DLD1 (cell line): Measurements from ENCODE around the gene ZBTB48.
"Not testable (repeated sequence)": the region's sequence is repeated elsewhere in the genome, so short reads cannot be mapped to it uniquely, and the experiment has no call there.

Experiments used
- in situ Hi-C: cut with HindIII; loops from 2 replicates; pipeline ENCODE4 v1.10.0; 2017; ENCODE audit warnings: low sequenced_read_pairs

The ZBTB48 gene

DNA sequence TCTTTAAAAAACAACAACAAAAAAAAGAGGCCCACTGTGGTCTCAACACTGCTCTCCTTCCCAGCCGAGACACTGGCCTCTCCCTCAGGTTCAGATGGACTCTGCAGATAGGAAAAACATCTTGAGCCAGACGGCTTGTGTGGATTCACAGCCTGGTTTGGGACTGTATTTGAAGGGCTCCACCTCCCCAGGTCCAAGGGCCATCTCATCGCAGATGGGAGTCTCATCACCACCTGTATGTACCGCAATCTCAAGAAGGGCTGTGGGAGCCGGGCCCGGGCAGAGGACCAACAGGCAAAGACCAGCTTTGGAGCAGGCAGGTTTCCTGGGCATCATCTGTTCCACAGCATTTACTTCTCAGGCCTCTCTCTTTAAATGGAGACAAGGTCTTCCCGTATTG lies 10.3 kb downstream of the ZBTB48 start:
- in situ Hi-C loops, result no loop called here

DNA sequence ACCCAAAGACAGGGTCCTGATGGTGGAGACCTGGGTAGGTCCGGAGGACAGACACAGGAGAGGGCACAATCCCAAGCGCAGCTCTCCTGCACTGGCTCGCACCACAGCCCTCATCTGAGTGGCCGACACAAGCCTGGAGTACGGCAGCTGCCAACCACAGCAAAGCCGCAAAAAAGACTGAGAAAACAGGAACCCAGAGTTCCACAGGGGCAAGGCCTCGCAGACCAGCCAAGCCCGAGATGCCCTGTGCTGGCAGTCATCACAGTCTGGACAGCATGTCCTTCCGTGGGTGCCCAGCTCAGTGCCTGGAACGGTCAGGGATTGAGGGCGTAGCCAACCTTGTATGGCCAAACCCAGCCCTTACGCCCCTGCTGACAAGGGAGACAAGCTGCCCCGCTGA lies 11.4 kb downstream of the ZBTB48 start:
- in situ Hi-C loops, result no loop called here

DNA sequence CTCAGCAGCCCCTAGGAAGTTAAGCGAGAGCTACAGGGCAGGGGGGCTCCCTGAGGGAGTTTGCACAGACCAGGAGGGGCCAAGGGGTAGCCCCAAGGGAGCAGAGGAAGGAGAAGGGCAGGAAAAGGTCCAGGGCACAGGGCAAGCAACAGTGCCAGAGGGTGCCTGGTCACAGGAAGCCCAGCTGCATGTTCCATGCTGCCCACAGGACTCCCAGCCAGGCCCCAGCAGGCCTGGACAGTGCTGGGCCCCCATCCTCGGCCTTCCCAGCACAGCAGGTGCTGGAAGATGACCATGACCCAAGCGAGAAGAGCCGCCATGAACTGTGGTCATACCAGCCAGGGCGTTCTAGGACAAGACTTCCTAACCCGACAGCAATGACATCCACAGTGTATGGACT lies 11.8 kb downstream of the ZBTB48 start:
- in situ Hi-C loops, result no loop called here

DNA sequence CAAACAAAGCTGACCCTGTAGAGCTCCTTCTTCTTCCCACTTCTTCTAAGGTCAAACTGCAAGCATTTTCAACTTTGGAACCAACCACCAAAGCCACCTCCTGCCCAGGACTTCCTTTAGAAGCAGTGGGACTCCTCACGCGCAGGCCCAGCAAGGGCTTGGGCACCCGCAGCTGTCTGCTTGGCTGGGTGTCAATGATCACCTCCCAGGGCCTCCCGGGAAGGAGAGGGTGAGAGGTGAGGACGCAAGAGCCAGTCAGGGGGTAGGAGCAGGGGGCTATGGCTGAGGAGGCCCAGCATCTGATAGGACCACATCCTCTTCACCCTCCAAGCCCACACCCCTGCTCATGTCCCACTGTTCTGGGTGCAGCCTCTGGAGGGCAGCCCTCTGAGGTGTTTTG lies 12.6 kb downstream of the ZBTB48 start:
- in situ Hi-C loops, result no loop called here

DNA sequence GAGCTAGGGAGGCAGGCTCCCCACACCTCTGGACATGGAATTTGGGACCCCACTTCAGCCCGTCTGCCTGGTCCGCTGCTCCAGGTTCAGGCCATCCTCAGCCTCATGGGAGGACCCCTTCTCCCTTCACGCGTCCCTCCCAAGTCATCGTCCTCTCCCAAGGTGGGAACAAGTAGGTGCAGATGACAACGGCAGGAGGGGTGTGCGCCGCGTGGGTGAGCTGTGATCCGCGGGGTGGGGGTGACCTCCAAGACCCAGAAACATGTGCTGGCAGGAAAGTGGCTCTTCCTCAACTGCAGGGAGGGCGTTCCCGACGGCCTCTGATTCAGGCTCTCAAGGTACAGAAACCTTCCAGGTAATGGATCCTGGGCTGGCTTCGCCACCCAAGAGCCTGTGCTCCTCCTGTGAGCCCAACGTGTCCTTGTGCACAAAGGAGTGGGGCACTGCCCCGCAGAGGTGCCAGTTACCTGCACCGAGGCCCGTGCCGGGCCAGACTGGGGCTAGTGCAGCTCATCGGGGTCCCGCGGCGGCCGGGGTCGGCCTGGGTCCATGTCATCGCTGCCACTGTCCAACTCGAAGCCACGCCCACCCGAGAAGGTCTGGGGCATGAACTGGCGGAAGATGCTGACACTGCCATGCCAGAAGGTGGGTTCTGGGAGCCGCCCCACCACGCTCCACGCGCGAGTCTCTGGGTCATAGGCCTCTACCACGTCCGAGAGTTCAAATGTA lies 13.2 kb downstream of the ZBTB48 start:
- in situ Hi-C loops, result no loop called here

DNA sequence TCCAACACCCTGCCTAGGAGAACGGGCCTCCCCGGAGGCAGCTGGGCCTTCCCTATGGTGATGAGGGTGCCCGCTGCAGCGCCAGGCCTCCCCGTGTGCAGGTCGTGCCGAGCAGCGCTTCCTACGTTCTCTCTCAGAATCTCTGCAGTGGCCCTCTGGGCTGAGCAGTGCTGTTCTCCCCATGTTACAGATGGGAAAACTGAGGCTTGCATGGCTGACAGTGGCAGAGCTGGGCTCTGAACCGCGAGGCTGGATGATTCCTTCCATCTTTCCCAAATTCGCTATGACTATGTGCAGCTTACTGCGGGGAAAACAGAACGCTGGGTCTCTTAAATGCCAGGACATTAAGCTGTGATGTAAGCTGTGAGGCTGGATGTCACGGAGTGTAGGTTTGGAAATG lies 14.0 kb downstream of the ZBTB48 start:
- in situ Hi-C loops, result no loop called here

DNA sequence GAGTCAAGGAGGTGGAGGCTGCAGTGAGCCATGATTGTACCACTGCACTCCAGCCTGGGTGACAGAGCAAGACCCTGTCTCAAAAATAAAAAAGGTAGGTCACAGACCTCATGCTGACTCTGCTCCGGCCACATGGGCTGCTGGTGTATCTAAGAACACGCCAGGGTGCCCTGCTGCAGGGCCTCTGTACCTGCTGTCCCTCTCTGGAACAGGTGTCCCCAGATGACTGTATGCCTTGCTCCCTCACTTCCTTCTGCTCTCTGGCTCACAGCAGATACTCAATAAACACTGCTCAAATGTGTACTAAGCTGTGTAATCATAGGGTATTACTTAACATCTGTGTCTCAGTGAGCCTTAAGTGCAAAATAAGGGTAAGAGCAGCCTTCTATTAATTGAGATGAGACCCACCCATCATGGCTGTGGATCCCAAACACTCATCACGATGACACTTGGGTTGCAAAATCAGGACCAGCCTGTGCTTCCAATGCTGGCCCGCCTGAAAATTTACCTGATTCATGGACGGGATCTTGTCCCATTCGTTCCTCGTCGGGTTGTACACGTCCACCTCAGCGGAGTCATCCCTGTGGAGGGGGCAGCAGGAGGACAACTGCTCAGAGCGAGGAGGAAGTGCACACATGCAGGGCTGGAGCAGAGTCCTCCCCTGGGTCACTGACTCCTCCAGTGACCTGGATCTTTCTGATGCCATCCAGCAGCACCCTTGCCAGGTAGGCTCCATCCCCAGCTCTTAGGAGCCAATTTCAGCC lies 15.4 kb downstream of the ZBTB48 start:
- in situ Hi-C loops, result no loop called here

DNA sequence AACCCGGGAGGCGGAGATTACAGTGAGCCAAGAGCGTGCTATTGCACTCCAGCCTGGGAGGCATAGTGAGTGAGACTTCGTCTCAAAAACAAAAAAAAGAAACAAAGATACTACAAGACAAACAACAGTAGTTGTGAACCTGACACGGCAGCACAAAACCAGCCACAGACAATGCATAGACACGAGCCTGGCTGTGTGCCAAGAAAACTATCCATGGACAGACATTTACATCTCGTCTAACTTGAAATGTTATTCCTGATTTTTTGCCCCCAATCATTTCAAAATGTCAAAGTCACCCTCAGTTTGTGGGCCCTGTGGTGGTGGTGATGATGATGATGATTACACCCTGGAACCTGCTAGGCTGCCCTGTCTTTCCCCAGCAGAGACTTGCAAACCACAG lies 16.6 kb downstream of the ZBTB48 start:
- in situ Hi-C loops, result no loop called here

DNA sequence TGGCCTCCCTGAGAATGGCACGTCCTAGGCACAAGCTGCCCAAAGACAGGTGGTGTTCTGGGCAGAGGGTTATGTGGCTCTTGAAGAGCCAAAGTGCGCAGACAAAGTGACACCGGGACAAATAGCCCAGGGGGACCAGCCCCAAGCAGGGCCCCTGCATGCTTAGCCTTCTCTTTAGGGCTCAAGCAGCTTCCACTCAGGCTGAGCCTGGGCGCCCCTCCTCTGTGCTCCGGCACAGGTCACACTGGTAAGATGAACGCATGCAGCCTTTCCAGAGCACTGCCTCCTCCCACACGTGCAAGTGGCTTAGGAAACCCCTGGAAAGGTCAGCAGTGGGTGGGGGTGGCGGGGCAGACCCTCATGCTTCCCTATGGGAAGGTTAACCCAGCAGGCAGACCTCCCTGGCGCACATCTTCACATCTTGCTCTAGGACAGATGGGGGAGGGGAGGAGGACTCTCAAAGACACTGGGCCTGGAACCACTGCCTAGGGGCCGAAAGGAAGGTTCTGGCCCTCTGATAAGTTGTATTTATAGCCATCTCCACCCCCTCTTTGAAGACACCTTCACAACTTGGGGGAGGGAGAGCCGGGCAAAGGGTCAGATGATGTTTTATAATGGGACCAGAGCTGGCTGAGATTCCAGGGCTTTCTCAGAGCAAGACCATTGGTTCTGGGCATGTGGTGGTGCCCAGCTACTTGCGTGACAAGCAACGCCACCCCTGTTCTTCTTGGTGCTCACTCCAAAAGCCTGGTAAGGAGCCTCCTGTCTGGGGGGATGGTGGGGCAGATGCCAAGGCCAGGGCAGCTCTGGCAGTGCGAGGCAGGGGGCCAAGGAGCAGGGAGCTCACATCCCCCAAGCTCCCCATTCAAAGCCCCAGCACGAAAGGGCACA lies 17.3 kb downstream of the ZBTB48 start:
- in situ Hi-C loops, result no loop called here

DNA sequence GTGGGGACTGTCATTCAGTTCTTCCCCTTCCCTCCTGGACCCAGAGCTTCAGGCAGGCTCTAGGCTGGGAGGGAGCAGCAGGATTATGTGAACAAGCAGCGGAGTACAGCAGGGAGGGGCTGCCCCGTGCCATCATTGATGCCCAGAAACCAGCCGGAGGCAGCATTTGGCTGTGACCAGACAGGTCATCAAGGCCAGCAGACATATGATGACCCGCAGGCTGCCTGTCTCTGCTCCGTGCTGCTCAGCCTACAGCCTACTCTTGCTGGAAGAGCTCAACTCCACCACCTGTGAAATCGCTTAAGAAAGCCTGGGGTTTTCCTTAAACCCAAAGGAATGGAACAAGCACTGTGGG lies 18.0 kb downstream of the ZBTB48 start:
- in situ Hi-C loops, result no loop called here

DNA sequence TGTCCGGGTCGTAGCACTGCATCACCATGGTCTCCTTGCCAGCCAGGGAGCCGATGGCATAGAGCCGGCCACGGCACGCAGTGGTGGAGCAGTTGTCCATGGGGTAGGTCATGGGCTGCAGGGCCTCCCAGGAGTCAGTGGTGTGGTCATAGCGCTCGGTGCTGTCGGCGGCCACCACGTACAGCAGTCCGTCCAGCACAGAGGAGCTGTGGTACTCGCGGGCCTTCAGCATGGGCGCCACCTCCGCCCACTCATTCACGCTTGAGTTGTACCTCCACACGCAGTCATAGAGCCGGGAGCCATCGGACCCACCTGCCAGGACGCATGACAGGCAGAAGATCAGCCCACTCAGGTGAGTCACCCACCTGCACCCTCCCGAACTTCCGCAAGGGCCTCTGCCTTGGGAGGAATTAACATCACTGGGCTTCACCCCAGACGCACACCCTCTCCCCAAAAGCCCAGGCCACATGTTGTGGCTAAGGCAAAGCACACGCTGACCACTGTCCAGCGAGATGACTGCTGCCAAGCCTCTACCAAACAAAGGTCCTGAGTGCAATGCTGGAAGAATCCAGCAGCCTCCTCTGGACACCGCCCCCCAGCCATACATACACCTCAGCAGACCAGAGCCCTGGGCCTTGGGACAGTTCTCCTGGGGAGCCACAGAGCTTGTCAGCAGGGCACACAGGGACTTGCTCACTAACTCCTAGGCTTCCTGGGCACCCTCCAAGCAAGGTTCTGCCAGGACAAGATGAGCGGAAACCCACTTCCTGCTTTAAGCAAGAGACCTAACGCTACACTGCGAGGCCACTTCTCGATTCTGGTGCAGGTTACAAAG lies 19.6 kb downstream of the ZBTB48 start:
- in situ Hi-C loops, result no loop called here

DNA sequence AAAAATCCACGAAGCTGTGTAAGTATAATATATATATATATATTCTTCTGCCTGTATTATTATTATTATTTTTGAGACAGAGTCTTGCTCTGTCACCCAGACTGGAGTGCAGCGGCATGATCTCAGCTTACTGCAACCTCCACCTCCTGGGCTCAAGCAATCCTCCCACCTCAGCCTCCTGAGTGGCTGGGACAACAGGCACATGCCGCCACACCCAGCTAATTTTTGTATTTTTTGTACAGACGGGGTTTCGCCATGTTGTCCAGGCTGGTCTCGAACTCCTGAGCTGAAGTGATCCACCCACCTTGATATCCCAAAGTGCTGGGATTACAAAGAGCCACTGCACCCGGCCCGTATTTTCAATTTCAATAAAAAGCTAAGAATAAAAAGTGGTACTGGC lies 20.2 kb downstream of the ZBTB48 start:
- in situ Hi-C loops, result not testable (repeated sequence)

DNA sequence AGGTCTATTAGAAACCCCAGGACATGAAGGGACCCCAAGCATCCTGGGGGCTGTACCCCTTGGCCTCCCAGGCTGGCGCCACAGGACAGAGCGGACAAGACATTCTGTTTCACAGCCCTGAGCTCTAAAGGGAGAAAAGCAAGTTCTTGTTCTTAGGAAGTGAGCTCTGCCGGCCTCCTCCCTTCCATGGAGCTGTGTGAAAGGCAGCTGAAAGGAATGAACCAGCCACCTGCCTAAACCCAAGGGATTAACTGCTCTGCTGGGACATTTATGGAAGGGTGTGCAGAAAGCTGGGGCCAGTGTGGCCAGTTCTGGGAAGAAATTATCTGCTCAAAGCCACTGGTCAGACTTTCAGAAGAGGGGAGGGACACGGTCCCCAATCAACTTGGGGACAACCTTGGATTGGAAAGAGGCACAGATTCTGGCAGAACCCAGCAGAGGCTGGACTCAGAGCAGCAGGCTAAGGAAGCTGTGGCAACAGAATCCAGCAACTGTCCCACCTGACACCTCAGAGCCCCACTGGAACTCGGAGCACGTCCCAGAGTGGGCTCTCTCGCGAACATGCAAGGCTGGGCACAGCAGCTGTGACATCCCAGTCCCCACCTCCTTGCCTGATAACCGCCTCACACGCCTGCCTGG lies 20.7 kb downstream of the ZBTB48 start:
- in situ Hi-C loops, result no loop called here

DNA sequence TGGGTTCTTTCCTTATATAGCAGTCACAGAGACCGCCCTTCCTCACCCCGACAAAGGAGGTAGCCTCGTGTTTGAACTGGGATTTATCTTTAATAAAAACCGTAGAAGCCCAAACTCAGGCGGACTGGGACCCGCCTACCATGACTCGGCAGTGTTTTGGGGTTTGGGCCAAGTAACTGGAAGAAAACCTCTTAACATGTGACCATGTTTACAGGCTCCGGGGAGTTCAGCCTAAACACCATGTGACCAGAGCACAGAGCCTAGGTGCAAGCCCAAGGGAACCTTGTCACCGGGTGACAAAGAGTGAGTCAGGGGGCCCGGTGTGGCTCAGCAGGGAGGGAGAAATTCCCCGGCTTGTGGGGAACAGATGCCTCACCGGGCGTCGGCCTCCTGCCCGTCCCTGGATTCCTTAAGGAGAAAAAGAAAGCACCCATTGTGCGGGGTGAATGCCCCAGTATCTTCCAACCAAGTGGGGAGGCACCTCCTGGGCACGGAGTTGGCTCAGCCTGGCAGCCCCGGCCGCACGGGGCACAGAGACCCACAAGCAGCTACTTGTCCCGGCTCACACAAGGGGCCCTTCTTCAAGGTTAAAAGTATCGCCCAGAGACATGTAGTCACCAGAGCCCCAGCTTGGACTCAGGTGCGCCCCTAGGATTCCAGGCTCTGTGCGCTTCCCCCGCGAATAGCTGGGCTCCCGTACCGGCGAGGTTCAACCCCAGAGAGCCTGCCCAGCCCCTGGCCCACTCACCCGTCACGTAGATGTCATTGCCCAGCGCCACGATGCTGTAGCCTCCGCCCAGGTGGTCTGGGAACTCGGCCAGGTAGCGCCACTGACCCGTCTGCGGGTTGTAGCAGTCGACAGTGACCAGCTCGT lies 21.5 kb downstream of the ZBTB48 start:
- in situ Hi-C loops, result no loop called here

DNA sequence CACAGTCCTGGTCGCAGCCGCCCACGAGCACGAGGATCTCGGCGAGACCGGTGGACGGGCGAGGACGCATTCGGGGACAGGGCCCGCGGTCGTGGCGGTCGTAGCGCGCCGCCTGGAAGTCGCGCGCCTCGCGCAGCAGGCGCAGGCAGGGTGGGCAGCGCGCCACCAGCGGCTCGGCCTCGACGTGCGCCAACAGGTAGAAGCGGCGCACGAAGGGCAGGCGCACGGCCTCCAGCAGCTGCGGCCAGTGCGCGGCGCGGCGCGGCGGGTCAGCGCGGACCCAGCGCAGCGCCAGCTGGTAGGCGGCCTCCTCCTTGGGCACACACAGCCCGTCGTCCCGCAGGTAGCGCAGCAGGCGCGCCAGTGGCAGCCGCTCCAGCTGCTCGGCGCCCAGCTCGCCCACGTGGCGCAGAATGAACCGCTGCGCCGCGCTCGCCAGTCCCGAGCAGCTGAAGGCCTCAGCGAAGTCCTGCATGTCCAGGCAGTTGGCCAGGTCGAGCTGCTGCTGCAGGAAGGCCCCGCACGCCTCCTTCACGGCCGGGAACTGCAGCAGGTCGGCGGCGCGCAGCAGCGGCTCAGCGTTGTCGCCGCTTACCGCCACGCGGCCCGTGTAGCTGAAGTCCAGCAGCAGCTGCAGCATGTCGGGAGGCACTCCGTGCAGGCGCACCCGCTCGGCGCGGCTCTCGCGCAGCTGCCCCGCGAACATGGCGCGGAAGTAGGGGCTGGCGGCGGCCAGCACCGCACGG lies 22.3 kb downstream of the ZBTB48 start:
- in situ Hi-C loops, result no loop called here

DNA sequence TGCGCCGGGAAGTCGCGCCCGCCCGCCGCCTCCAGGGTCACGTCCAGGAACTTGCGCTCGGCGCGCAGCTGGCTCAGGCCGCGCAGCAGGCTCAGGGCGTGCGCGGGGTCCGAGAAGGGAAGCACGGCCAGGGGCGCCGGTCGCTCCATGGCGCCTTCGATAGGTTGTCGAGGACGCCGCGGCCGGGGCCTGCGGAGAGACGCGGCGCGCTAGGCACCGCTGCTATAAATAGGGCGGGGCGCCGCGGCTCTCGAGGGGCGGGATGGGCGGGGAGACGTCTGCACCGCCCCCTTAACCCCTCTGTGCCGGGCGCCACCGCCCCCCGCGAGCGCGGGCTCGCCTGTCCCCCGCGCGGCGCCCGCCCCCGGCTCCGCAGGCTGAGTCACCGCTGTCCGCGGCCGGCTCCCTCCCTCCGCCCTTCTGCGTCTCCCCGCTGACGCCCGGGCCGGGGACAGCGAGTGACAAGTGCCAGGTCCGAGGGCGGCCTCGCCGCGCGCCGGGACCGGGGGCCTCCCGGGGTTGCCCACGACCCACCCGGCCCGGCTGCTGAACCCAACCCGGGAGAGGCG lies 23.0 kb downstream of the ZBTB48 start, which contains the start of gene KLHL21:
TSS of gene KLHL21 (minus strand) at position 201 of the 569 bp plus-strand sequence. CDS start at position 149, 52 bp downstream.
- in situ Hi-C loops, result no loop called here

DNA sequence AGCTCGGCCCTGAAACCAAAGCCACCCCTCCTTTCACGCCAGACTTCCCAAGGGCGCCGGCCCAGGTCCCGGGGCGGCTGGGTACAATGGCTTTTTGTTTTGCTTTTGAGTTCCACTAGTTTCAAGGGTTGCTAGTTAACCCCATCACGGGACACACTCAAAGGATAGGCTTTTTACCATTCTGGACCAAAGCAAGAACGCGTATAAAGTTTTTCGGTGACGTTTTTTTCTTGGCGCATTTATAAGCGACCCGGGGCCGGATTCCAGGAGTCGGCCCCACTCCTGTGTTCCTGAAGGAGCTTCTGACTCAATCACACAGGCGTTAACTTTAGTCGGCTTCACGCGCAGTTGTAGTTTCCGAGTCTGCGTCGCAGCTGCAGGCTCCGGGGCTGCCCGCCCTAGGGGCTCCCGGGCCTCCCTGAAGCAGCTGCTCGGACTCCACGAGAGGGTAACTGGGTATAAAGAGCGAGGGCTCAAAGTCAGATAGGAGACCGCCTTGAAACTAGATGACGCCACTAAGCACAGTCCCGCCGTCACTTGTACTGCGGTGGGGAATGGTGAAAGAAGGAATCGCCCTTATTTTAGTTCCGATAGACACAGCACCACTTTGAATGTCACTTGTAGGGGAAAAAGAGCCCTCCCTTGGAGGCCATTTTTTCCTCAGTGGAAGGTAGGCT lies 23.6 kb downstream of the ZBTB48 start:
- in situ Hi-C loops, result no loop called here
